HepG2 (cell line): Measurements from ENCODE around the gene MYO7A. TPM values are rescaled to one million over a fixed set of nuclear protein-coding genes. Genes with fewer than 3 reads are reported as not detected.

Experiments used
- ERF ChIP-seq: IDR thresholded peaks from 2 replicates; pipeline ENCODE4 v1.6.1; 2018; ENCODE audit warnings: missing biosample characterization, missing genetic modification reagents
- FIP1L1 ChIP-seq: fragments of 200-400 bp; formaldehyde crosslinking; IDR thresholded peaks from 2 replicates; pipeline ENCODE4 v1.6.1; 2018; ENCODE audit warnings: low read depth, mild to moderate bottlenecking, low read length, moderate library complexity, borderline replicate concordance; ENCODE audit not compliant: insufficient read depth
- GTF3A ChIP-seq: sonication (generic); formaldehyde crosslinking; conservative IDR thresholded peaks from 2 replicates; pipeline ENCODE4 v1.4.0; 2020; ENCODE audit warnings: mild to moderate bottlenecking, missing genetic modification reagents
- HDAC6 ChIP-seq: fragments of 200-600 bp; sonication (generic); IDR thresholded peaks from 2 replicates; pipeline ENCODE4 v1.7.0; 2017; ENCODE audit warnings: mild to moderate bottlenecking, antibody characterized with exemption, low read length, low read depth
- KLF11 ChIP-seq: IDR thresholded peaks from 2 replicates; pipeline ENCODE4 v1.6.1; 2016; ENCODE audit warnings: missing compliant biosample characterization
- NONO ChIP-seq, 2 experiments: fragments of 450-650 bp in 1 of 2; sonication (generic) in 1 of 2; formaldehyde crosslinking in 1 of 2; IDR thresholded peaks in 1 of 2; conservative IDR thresholded peaks in 1 of 2; 2 replicates each; pipeline versions ENCODE4 v1.6.1 to v1.8.0; 2017 to 2022; ENCODE audit warnings: mild to moderate bottlenecking in 1 of 2, missing genetic modification reagents in 1 of 2, moderate library complexity in 1 of 2
- RFX1 ChIP-seq: fragments of 450-650 bp; IDR thresholded peaks from 2 replicates; pipeline ENCODE4 v1.6.1; 2017
- SMYD3 ChIP-seq: sonication (generic); formaldehyde crosslinking; IDR thresholded peaks from 2 replicates; pipeline ENCODE4 v1.8.1; 2023; ENCODE audit warnings: mild to moderate bottlenecking, missing genetic modification reagents
- ZBTB20 ChIP-seq: sonication (generic); formaldehyde crosslinking; IDR thresholded peaks from 2 replicates; pipeline ENCODE4 v1.8.1; 2023; ENCODE audit warnings: missing genetic modification reagents, low read depth, mild to moderate bottlenecking, borderline replicate concordance
- ZBTB38 ChIP-seq: sonication (generic); formaldehyde crosslinking; IDR thresholded peaks from 2 replicates; pipeline ENCODE4 v1.5.1; 2020; ENCODE audit warnings: mild to moderate bottlenecking, missing genetic modification reagents
- ZFP62 ChIP-seq: sonication (generic); formaldehyde crosslinking; IDR thresholded peaks from 2 replicates; pipeline ENCODE4 v1.4.0; 2020; ENCODE audit warnings: missing genetic modification reagents
- ZNF274 ChIP-seq: sonication (generic); formaldehyde crosslinking; IDR thresholded peaks from 2 replicates; pipeline ENCODE4 v1.5.1; 2020; ENCODE audit warnings: mild to moderate bottlenecking, missing genetic modification reagents
- ZNF331 ChIP-seq: sonication (generic); formaldehyde crosslinking; IDR thresholded peaks from 2 replicates; pipeline ENCODE4 v1.4.0; 2020; ENCODE audit warnings: missing genetic modification reagents
- ZNF558 ChIP-seq: sonication (generic); formaldehyde crosslinking; IDR thresholded peaks from 2 replicates; pipeline ENCODE4 v1.9.0; 2022; ENCODE audit warnings: mild to moderate bottlenecking, missing genetic modification reagents, borderline replicate concordance
- ZNF768 ChIP-seq: sonication (generic); formaldehyde crosslinking; IDR thresholded peaks from 2 replicates; pipeline ENCODE4 v1.4.0; 2020; ENCODE audit warnings: missing genetic modification reagents
- ZSCAN31 ChIP-seq: sonication (generic); formaldehyde crosslinking; IDR thresholded peaks from 2 replicates; pipeline ENCODE4 v1.5.0; 2020; ENCODE audit warnings: low read depth, mild to moderate bottlenecking, missing genetic modification reagents
- ZSCAN9 ChIP-seq: IDR thresholded peaks from 2 replicates; pipeline ENCODE4 v1.6.1; 2016; ENCODE audit warnings: borderline replicate concordance
- polyA plus RNA-seq, 8 experiments: library from polyadenylated mRNA; depleted of rRNA in 3 of 8; stranded (reverse) in 7 of 8; unstranded in 1 of 8; fragments of >200 nt; fragmentation: Illumina TruSeq in 4 of 8; extraction: Trizol in 4 of 8; gene quantifications; 2 replicates each; pipeline versions ENCODE4 v1.2.1 to v1.2.3, GENCODE V29; 2011 to 2016; ENCODE audit warnings: low read depth in 4 of 8, missing spikeins in 1 of 8, mixed read lengths in 1 of 8; ENCODE audit not compliant: insufficient read depth in 1 of 8
- total RNA-seq, 5 experiments: library from RNA; depleted of rRNA; stranded (reverse); fragments of >200 nt; fragmentation: Illumina TruSeq; extraction: Trizol; gene quantifications; 2 replicates each; pipeline ENCODE4 v1.2.3, GENCODE V29; 2016; ENCODE audit warnings: low read depth in 1 of 5
- TF ChIP-seq, protein P1 (sequence below): sonication (generic); formaldehyde crosslinking; IDR thresholded peaks from 2 replicates; pipeline ENCODE4 v1.5.1; 2020; ENCODE audit warnings: missing genetic modification reagents, mild to moderate bottlenecking, borderline replicate concordance
- TF ChIP-seq, protein P2 (sequence below): IDR thresholded peaks from 2 replicates; pipeline ENCODE4 v1.6.1; 2016; ENCODE audit warnings: low read depth, control low read depth
- TF ChIP-seq, protein P3 (sequence below): IDR thresholded peaks from 2 replicates; pipeline ENCODE4 v1.6.1; 2016; ENCODE audit warnings: low read depth, missing genetic modification reagents, missing compliant biosample characterization
- TF ChIP-seq, protein P4 (sequence below): IDR thresholded peaks from 2 replicates; pipeline ENCODE4 v1.6.1; 2016; ENCODE audit warnings: mild to moderate bottlenecking, missing biosample characterization, missing genetic modification reagents

Gene MYO7A
- total and polyA plus RNA-seq, 2 of the 13 experiments (the other 11 are each of a cell fraction or from before 2014, with no cell fraction given), result 7.5 to 10.0 TPM

DNA sequence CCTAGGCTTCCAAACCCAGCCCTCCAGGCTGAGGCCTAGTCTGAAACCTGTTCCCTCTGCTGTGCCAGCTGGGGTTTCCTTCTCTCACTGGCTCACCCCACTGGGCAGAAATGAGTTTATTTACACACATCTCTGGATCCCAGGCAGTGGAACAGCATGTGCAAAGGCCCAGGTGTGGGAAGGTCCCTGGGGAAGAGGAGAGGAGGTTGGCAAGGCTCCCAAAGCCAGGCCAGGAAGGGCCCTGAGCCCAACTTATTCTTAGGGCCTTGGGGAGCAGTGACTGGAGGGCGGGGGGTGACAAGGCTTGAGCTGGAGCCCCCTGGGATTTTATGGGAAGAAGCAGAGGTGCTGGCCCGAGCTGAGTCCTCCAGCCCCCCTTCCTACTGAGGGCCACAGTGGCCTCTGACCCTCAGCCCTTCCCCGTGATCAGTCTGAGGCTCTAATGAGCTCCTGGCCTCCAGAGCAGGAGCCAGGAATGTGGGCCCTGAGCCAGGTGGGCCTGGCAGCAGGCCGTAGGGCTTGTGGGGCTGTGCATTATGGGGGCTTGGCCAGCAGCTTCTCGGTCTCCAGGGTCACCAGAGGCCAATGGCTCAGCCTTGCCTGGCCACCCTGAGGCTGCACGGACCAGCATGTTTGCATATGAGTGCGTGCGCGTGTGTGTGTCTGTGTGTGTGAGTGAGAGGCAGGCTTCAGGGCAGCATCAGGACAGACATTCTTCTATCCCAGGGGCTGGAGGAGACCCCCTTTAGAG is 2.9 kb downstream of the MYO7A start (continued):
- no peak for TF ChIP-seq ZFP62 (CRISPR knock-in tag)
- TF ChIP-seq KLF11 (CRISPR knock-in tag), result no peak
- no peak for TF ChIP-seq ZNF558 (CRISPR knock-in tag)
- TF ChIP-seq ZSCAN31 (CRISPR knock-in tag), result peak; percentile 83; the same call in 1 of the 2 replicates
- TF ChIP-seq, protein P1, sequence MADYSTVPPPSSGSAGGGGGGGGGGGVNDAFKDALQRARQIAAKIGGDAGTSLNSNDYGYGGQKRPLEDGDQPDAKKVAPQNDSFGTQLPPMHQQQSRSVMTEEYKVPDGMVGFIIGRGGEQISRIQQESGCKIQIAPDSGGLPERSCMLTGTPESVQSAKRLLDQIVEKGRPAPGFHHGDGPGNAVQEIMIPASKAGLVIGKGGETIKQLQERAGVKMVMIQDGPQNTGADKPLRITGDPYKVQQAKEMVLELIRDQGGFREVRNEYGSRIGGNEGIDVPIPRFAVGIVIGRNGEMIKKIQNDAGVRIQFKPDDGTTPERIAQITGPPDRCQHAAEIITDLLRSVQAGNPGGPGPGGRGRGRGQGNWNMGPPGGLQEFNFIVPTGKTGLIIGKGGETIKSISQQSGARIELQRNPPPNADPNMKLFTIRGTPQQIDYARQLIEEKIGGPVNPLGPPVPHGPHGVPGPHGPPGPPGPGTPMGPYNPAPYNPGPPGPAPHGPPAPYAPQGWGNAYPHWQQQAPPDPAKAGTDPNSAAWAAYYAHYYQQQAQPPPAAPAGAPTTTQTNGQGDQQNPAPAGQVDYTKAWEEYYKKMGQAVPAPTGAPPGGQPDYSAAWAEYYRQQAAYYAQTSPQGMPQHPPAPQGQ, result no peak
- TF ChIP-seq RFX1, result peak; percentile 42; the same call in 1 of the 2 replicates
- TF ChIP-seq, protein P2, sequence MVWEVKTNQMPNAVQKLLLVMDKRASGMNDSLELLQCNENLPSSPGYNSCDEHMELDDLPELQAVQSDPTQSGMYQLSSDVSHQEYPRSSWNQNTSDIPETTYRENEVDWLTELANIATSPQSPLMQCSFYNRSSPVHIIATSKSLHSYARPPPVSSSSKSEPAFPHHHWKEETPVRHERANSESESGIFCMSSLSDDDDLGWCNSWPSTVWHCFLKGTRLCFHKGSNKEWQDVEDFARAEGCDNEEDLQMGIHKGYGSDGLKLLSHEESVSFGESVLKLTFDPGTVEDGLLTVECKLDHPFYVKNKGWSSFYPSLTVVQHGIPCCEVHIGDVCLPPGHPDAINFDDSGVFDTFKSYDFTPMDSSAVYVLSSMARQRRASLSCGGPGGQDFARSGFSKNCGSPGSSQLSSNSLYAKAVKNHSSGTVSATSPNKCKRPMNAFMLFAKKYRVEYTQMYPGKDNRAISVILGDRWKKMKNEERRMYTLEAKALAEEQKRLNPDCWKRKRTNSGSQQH (CRISPR knock-in tag), result 0 out of 2 replicates have a peak, but pooled peaks have one; percentile 46
- TF ChIP-seq FIP1L1, result no peak
- peak; percentile 76 for TF ChIP-seq ZBTB38 (CRISPR knock-in tag)
- peak; percentile 59; the same call in 1 of the 2 replicates for TF ChIP-seq ZNF331
- TF ChIP-seq ZBTB20 (CRISPR knock-in tag), result no peak
- peak; percentile 27; the same call in 1 of the 2 replicates for TF ChIP-seq ZSCAN9 (CRISPR knock-in tag)
- no peak for TF ChIP-seq ZNF274
- TF ChIP-seq, protein P3, sequence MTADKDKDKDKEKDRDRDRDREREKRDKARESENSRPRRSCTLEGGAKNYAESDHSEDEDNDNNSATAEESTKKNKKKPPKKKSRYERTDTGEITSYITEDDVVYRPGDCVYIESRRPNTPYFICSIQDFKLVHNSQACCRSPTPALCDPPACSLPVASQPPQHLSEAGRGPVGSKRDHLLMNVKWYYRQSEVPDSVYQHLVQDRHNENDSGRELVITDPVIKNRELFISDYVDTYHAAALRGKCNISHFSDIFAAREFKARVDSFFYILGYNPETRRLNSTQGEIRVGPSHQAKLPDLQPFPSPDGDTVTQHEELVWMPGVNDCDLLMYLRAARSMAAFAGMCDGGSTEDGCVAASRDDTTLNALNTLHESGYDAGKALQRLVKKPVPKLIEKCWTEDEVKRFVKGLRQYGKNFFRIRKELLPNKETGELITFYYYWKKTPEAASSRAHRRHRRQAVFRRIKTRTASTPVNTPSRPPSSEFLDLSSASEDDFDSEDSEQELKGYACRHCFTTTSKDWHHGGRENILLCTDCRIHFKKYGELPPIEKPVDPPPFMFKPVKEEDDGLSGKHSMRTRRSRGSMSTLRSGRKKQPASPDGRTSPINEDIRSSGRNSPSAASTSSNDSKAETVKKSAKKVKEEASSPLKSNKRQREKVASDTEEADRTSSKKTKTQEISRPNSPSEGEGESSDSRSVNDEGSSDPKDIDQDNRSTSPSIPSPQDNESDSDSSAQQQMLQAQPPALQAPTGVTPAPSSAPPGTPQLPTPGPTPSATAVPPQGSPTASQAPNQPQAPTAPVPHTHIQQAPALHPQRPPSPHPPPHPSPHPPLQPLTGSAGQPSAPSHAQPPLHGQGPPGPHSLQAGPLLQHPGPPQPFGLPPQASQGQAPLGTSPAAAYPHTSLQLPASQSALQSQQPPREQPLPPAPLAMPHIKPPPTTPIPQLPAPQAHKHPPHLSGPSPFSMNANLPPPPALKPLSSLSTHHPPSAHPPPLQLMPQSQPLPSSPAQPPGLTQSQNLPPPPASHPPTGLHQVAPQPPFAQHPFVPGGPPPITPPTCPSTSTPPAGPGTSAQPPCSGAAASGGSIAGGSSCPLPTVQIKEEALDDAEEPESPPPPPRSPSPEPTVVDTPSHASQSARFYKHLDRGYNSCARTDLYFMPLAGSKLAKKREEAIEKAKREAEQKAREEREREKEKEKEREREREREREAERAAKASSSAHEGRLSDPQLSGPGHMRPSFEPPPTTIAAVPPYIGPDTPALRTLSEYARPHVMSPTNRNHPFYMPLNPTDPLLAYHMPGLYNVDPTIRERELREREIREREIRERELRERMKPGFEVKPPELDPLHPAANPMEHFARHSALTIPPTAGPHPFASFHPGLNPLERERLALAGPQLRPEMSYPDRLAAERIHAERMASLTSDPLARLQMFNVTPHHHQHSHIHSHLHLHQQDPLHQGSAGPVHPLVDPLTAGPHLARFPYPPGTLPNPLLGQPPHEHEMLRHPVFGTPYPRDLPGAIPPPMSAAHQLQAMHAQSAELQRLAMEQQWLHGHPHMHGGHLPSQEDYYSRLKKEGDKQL (CRISPR knock-in tag), result no peak
- TF ChIP-seq SMYD3 (CRISPR knock-in tag), result peak; percentile 59; the same call in 1 of the 2 replicates
- TF ChIP-seq, protein P4, sequence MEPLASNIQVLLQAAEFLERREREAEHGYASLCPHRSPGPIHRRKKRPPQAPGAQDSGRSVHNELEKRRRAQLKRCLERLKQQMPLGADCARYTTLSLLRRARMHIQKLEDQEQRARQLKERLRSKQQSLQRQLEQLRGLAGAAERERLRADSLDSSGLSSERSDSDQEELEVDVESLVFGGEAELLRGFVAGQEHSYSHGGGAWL, result no peak
- no peak for TF ChIP-seq GTF3A (CRISPR knock-in tag)
- TF ChIP-seq NONO (IDR thresholded peaks at IDR 0.05), result no peak
- 0 out of 2 replicates have a peak, but pooled peaks have one; percentile 34 for TF ChIP-seq NONO (CRISPR knock-in tag; conservative IDR thresholded peaks at IDR 0.05)
- TF ChIP-seq ZNF768, result peak; percentile 47; the same call in 1 of the 2 replicates
- TF ChIP-seq HDAC6, result no peak
- 0 out of 2 replicates have a peak, but pooled peaks have one; percentile 30 for TF ChIP-seq ERF (CRISPR knock-in tag)
